Type B pancreatic cell (in vitro differentiated cells): Measurements from ENCODE around the gene NDE1. TPM values are rescaled to one million over a fixed set of nuclear protein-coding genes. Genes with fewer than 3 reads are reported as not detected.

Experiments
- DNase-seq: peaks from one replicate; pipeline ENCODE4 v3.0.0; 2021; ENCODE audit warnings: mixed read lengths; ENCODE audit not compliant: unreplicated experiment; ENCODE audit errors: extremely low spot score
- H3K27ac Mint-ChIP-seq: 2 replicates; pipeline ENCODE4 v1.8.0; 2021; ENCODE audit warnings: mild to moderate bottlenecking, mixed read lengths
- H3K27me3 Mint-ChIP-seq: 2 replicates; pipeline ENCODE4 v1.8.0; 2021; ENCODE audit warnings: mixed read lengths
- H3K36me3 Mint-ChIP-seq: 2 replicates; pipeline ENCODE4 v1.8.0; 2021; ENCODE audit warnings: mixed read lengths
- H3K4me1 Mint-ChIP-seq: one replicate; pipeline ENCODE4 v1.8.0; 2021; ENCODE audit warnings: mixed read lengths; ENCODE audit not compliant: unreplicated experiment
- H3K4me3 Mint-ChIP-seq: 2 replicates; pipeline ENCODE4 v1.8.0; 2021; ENCODE audit warnings: mild to moderate bottlenecking, mixed read lengths
- H3K9me3 Mint-ChIP-seq: 2 replicates; pipeline ENCODE4 v1.8.0; 2021; ENCODE audit warnings: mixed read lengths
- CTCF ChIP-seq: fragments of 200-600 bp; sonication (generic); conservative IDR thresholded peaks from 2 replicates; pipeline ENCODE4 v1.5.0; 2021; ENCODE audit warnings: antibody characterized with exemption, mild to moderate bottlenecking
- total RNA-seq: library from RNA; stranded (reverse); gene quantifications from 2 replicates; pipeline ENCODE4 v1.2.1, GENCODE V29; 2021; ENCODE audit warnings: low replicate concordance

The NDE1 gene
- total RNA-seq, 1 donor from 2014 or later, result 76.4 TPM

DNA sequence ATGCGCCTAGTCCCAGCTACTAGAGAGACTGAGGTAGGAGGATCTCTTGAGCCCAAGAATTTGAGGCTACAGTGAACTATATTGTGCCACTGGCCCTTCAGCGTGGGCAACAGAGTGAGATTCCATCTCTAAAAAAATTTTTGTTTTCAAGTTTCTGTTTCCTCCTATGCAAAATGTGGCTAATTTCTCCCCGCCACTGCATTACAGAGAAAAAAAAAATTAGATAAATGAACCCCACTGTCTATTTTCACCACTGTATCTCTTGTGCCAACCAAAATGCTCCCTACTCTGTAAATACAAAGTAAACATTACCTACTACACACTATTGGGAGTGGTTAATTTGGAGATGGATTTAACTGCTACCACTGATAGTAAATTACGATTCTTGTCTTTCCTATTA lies 9.1 kb upstream of the NDE1 start:
- Mint-ChIP-seq H3K36me3 (peaks cover 10% of the 10 kb centered on the region), H3K4me1 (peaks cover 25% of the 10 kb centered on the region), H3K27ac (peak overlapping the region; percentile 44), H3K27me3 (no peaks in the 10 kb centered on the region), H3K4me3 (peak overlapping the region; percentile 93), H3K9me3 (no peaks in the 10 kb centered on the region)
- TF ChIP-seq CTCF, result no peak
- DNase-seq, result no peak

- Mint-ChIP-seq H3K4me1 (peaks cover 25% of the 10 kb centered on the region), H3K4me3 (peak overlapping the region; percentile 93), H3K9me3 (no peaks in the 10 kb centered on the region), H3K27ac (peak overlapping the region; percentile 93), H3K36me3 (peaks cover 10% of the 10 kb centered on the region), H3K27me3 (no peaks in the 10 kb centered on the region)
- DNase-seq, result no peak
- no peak for TF ChIP-seq CTCF
These were observed 8.1 kb upstream of the NDE1 start for GRCh38 chr16:15641753-15642556.

- TF ChIP-seq CTCF, result peak; percentile 61
- H3K9me3 Mint-ChIP-seq, result no peaks in the 10 kb centered on the region
- peaks cover 10% of the 10 kb centered on the region for H3K36me3 Mint-ChIP-seq
- peak; percentile 80 for DNase-seq
- peak overlapping the region; percentile 93 for H3K27ac Mint-ChIP-seq
- peak overlapping the region; percentile 93 for H3K4me3 Mint-ChIP-seq
- peaks cover 25% of the 10 kb centered on the region for H3K4me1 Mint-ChIP-seq
- no peaks in the 10 kb centered on the region for H3K27me3 Mint-ChIP-seq
These were observed 7.4 kb upstream of the NDE1 start for GRCh38 chr16:15642557-15643047.

DNA sequence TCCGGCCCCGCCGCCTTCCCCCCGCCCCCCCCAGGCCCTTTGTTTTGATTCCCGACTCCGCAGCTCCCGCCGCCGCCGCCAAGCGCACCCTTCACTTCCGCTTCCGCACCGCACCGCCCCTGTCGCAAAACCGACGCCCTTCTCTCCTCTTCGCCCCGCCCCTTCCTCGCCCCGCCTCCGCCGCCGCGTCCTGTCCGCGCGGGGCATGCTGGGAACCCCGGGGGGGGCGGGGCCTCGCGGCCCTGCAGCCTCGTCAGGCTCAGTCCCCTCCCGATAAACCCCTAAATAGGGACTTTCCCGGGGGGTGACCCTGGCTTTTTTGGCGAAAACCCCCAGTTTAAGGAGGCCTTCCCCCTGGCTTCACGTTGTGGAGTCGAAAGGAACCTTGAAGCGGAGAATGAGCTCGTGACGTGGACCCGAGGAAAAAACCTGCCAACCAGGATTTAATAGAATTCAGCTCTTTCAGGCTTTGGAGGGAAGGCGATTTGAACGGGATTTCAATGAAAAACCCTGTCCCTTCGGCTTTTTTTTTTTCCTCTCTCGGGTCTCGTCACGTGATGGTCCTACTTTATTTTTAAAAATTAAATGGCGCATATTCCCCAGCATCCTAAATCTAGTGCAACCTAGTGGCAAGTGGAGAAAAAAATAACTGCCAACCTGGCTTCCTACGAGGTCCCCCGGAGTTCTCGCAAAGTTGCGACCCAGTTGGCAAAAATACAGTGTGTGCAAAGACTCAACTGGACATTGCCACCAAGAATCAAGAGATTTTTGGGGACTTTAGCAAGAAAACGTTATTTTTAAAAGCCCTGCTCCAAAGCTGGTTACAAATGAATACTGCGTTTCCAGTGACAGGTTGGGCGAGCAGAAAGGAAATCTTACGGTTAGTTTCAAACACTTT lies 6.7 kb upstream of the NDE1 start, which contains the start of gene MARF1:
Gene MARF1, minus strand, starts transcription at position 107 of the 898 bp plus-strand sequence. CDS start 3,921 bp downstream, outside the sequence.
- H3K27me3 Mint-ChIP-seq, result no peaks in the 10 kb centered on the region
- peak; percentile 63 for TF ChIP-seq CTCF
- peak within 1 kb of the TSS; percentile 93 for H3K4me3 Mint-ChIP-seq

DNA sequence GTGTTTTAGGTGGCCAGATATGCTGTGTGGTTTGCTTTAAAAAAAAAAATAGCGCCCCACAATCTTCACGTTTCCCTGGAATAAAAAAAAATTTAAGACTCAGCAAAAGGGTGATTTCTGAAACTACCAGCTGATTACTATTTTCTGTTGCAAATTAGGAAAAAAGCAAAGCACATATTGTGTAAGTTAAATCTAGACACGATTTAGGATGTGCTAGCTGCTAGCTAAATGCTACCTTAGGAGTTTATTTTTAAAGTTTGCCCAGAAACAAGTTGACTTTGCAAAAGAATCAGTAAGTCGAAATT lies 6.1 kb upstream of the NDE1 start:
- DNase-seq, result no peak
- Mint-ChIP-seq H3K27ac (peak overlapping the region; percentile 93), H3K9me3 (no peaks in the 10 kb centered on the region), H3K27me3 (no peaks in the 10 kb centered on the region), H3K36me3 (peaks cover 5% of the 10 kb centered on the region), H3K4me1 (peaks cover 25% of the 10 kb centered on the region), H3K4me3 (peak overlapping the region; percentile 93)
- no peak for TF ChIP-seq CTCF

More for the DNA sequence above, 6.7 kb upstream of the NDE1 start, which contains the start of gene MARF1:
- Mint-ChIP-seq H3K9me3 (no peaks in the 10 kb centered on the region), H3K27ac (peak within 1 kb of the TSS; percentile 93), H3K4me1 (peaks cover 25% of the 10 kb centered on the region), H3K36me3 (peaks cover 10% of the 10 kb centered on the region)
- DNase-seq, result peak; percentile 99
